Measurements from ENCODE around the gene PKD1. TPM values are rescaled to one million over a fixed set of nuclear protein-coding genes. Genes with fewer than 3 reads are reported as not detected.

PKD1 gene
- total RNA-seq, 5 donors from 2014 or later (not counting 1 experiment from before 2014, with no cell fraction given): 99.4 to 152 (median 137) TPM

- Mint-ChIP-seq H3K9me3 (no peaks in the 10 kb centered on the region), H3K4me1 (peaks cover 0 to 6% (median 6%) of the 10 kb centered on the region in 3 donors), H3K27me3 (no peaks in the 10 kb centered on the region), H3K36me3 (peaks cover 3% of the 10 kb centered on the region), H3K27ac (peak overlapping the region in 1 of 2 donors; percentile 46), H3K4me3 (no peak overlapping the region)
- peak in 2 of 35 experiments; percentile 20 to 27 for DNase-seq
- whole genome bisulfite sequencing (ENCODE audit: insufficient coverage): 97% methylated on average over 19 of the region's 26 CpGs
- ATAC-seq (replicated peaks in 1 of 4): peak in 3 of 4 experiments; percentile 29 to 65 (median 56)
- ChIA-PET POLR2A (no interaction called here), CTCF (no interaction called here)
- Histone ChIP-seq H3K4me1 (ENCODE audit: control insufficient read depth in 1 of 2, extremely low read depth in 1 of 2, insufficient read depth in 2 of 2, low read length in 2 of 2) (peaks cover 0 to 27% of the 10 kb centered on the region in 2 experiments), H3K4me3 (ENCODE audit: control insufficient read depth in 1 of 2, extremely low read depth in 1 of 2, low read length in 1 of 2) (no peak overlapping the region), H3K27ac (ENCODE audit: low read length) (peak overlapping the region; percentile 24), H3K9me3 (no peaks in the 10 kb centered on the region), H3K36me3 (ENCODE audit: control insufficient read depth in 2 of 2, extremely low read depth in 1 of 2, insufficient read depth in 1 of 2, low read length in 1 of 2) (peaks cover 9 to 15% of the 10 kb centered on the region in 2 donors), H3K27me3 (replicated peaks in 1 of 2; ENCODE audit: control insufficient read depth in 2 of 2, extremely low read depth in 1 of 2, insufficient read depth in 2 of 2, low read length in 1 of 2) (no peaks in the 10 kb centered on the region)
Observed at GRCh38 chr16:2163211-2163881, 27.6 kb upstream of the PKD1 start.

GRCh38 chr16:2162676-2163118 is 27.0 kb upstream of the PKD1 start:
- no peak overlapping the region for H3K27ac ChIP-seq (ENCODE audit: low read length)
- H3K9me3 ChIP-seq: no peaks in the 10 kb centered on the region
- Mint-ChIP-seq H3K27ac (no peak overlapping the region), H3K4me3 (no peak overlapping the region), H3K9me3 (no peaks in the 10 kb centered on the region), H3K27me3 (no peaks in the 10 kb centered on the region), H3K4me1 (peaks cover 5 to 10% (median 8%) of the 10 kb centered on the region in 3 donors), H3K36me3 (peaks cover 3% of the 10 kb centered on the region)
- CTCF ChIA-PET: no interaction called here
- no peak overlapping the region for H3K4me3 ChIP-seq (ENCODE audit: control insufficient read depth in 1 of 2, extremely low read depth in 1 of 2, low read length in 1 of 2)
- POLR2A ChIA-PET: no interaction called here
- no peaks in the 10 kb centered on the region for H3K27me3 ChIP-seq (replicated peaks in 1 of 2; ENCODE audit: control insufficient read depth in 2 of 2, extremely low read depth in 1 of 2, insufficient read depth in 2 of 2, low read length in 1 of 2)
- H3K4me1 ChIP-seq (ENCODE audit: control insufficient read depth in 1 of 2, extremely low read depth in 1 of 2, insufficient read depth in 2 of 2, low read length in 2 of 2): peaks cover 0 to 33% of the 10 kb centered on the region in 2 experiments
- 99% methylated on average over 13 of the region's 13 CpGs for WGBS (ENCODE audit: insufficient coverage)
- no peak for ATAC-seq (replicated peaks in 1 of 4)
- peaks cover 7 to 14% of the 10 kb centered on the region in 2 donors for H3K36me3 ChIP-seq (ENCODE audit: control insufficient read depth in 2 of 2, extremely low read depth in 1 of 2, insufficient read depth in 1 of 2, low read length in 1 of 2)
- no peak for DNase-seq

GRCh38 chr16:2161911-2162310 is 26.2 kb upstream of the PKD1 start:
- ChIA-PET CTCF (no interaction called here), POLR2A (no interaction called here)
- H3K27me3 ChIP-seq (replicated peaks in 1 of 2; ENCODE audit: control insufficient read depth in 2 of 2, extremely low read depth in 1 of 2, insufficient read depth in 2 of 2, low read length in 1 of 2): no peaks in the 10 kb centered on the region
- 95% methylated on average over 10 of the region's 10 CpGs for WGBS (ENCODE audit: insufficient coverage)
- H3K4me3 ChIP-seq (ENCODE audit: control insufficient read depth in 1 of 2, extremely low read depth in 1 of 2, low read length in 1 of 2): no peak overlapping the region
- H3K27ac ChIP-seq (ENCODE audit: low read length): no peak overlapping the region
- ATAC-seq (replicated peaks in 1 of 4): no peak
- Mint-ChIP-seq H3K27me3 (no peaks in the 10 kb centered on the region), H3K27ac (no peak overlapping the region), H3K36me3 (peaks cover 3% of the 10 kb centered on the region), H3K4me3 (no peak overlapping the region), H3K4me1 (peaks cover 13 to 18% (median 16%) of the 10 kb centered on the region in 3 donors), H3K9me3 (no peaks in the 10 kb centered on the region)
- peaks cover 4 to 11% of the 10 kb centered on the region in 2 donors for H3K36me3 ChIP-seq (ENCODE audit: control insufficient read depth in 2 of 2, extremely low read depth in 1 of 2, insufficient read depth in 1 of 2, low read length in 1 of 2)
- peaks cover 0 to 41% of the 10 kb centered on the region in 2 experiments for H3K4me1 ChIP-seq (ENCODE audit: control insufficient read depth in 1 of 2, extremely low read depth in 1 of 2, insufficient read depth in 2 of 2, low read length in 2 of 2)
- H3K9me3 ChIP-seq: no peaks in the 10 kb centered on the region
- DNase-seq: no peak

- H3K9me3 Mint-ChIP-seq: no peaks in the 10 kb centered on the region
- no peak overlapping the region for H3K27ac Mint-ChIP-seq
- Histone ChIP-seq H3K4me1 (ENCODE audit: control insufficient read depth in 1 of 2, extremely low read depth in 1 of 2, insufficient read depth in 2 of 2, low read length in 2 of 2) (peaks cover 4 to 50% of the 10 kb centered on the region in 2 experiments), H3K27ac (ENCODE audit: low read length) (no peak overlapping the region), H3K27me3 (replicated peaks in 1 of 2; ENCODE audit: control insufficient read depth in 2 of 2, extremely low read depth in 1 of 2, insufficient read depth in 2 of 2, low read length in 1 of 2) (no peaks in the 10 kb centered on the region), H3K4me3 (ENCODE audit: control insufficient read depth in 1 of 2, extremely low read depth in 1 of 2, low read length in 1 of 2) (no peak overlapping the region), H3K36me3 (ENCODE audit: control insufficient read depth in 2 of 2, extremely low read depth in 1 of 2, insufficient read depth in 1 of 2, low read length in 1 of 2) (peaks cover 4 to 8% of the 10 kb centered on the region in 2 donors), H3K9me3 (no peaks in the 10 kb centered on the region)
- CTCF ChIA-PET: no interaction called here
- ATAC-seq (replicated peaks in 1 of 4) (no peak), DNase-seq (no peak)
- no peak overlapping the region for H3K4me3 Mint-ChIP-seq
- POLR2A ChIA-PET: no interaction called here
- peaks cover 22 to 27% (median 24%) of the 10 kb centered on the region in 3 donors for H3K4me1 Mint-ChIP-seq
- H3K36me3 Mint-ChIP-seq: peaks cover under 1% of the 10 kb centered on the region
- no peaks in the 10 kb centered on the region for H3K27me3 Mint-ChIP-seq
- WGBS (ENCODE audit: insufficient coverage): 95% methylated on average over 11 of the region's 20 CpGs
Observed at GRCh38 chr16:2160915-2161551, 25.3 kb upstream of the PKD1 start.

GRCh38 chr16:2159175-2159838 is 23.6 kb upstream of the PKD1 start:
- ATAC-seq (replicated peaks in 1 of 4) (no peak), DNase-seq (no peak)
- Mint-ChIP-seq H3K4me1 (peaks cover 30 to 39% (median 31%) of the 10 kb centered on the region in 3 donors), H3K4me3 (no peak overlapping the region), H3K9me3 (no peaks in the 10 kb centered on the region), H3K27ac (no peak overlapping the region), H3K36me3 (no peaks in the 10 kb centered on the region), H3K27me3 (no peaks in the 10 kb centered on the region)
- ChIA-PET CTCF (interaction anchor here in 1 of 2 donors (0.6 kb wide), 1 partner anchor 14 kb away, joined by 8 read pairs; no protein-coding TSS in a partner anchor), POLR2A (no interaction called here)
- Histone ChIP-seq H3K4me3 (ENCODE audit: control insufficient read depth in 1 of 2, extremely low read depth in 1 of 2, low read length in 1 of 2) (no peak overlapping the region), H3K36me3 (ENCODE audit: control insufficient read depth in 2 of 2, extremely low read depth in 1 of 2, insufficient read depth in 1 of 2, low read length in 1 of 2) (peaks cover 4% of the 10 kb centered on the region in 2 donors), H3K4me1 (ENCODE audit: control insufficient read depth in 1 of 2, extremely low read depth in 1 of 2, insufficient read depth in 2 of 2, low read length in 2 of 2) (peaks cover 4 to 60% of the 10 kb centered on the region in 2 experiments), H3K27ac (ENCODE audit: low read length) (no peak overlapping the region), H3K27me3 (replicated peaks in 1 of 2; ENCODE audit: control insufficient read depth in 2 of 2, extremely low read depth in 1 of 2, insufficient read depth in 2 of 2, low read length in 1 of 2) (no peaks in the 10 kb centered on the region), H3K9me3 (no peaks in the 10 kb centered on the region)
- WGBS (ENCODE audit: insufficient coverage): 94% methylated on average over 18 of the region's 24 CpGs

- Mint-ChIP-seq H3K27me3 (no peaks in the 10 kb centered on the region), H3K4me1 (peaks cover 40 to 49% (median 41%) of the 10 kb centered on the region in 3 donors), H3K36me3 (peaks cover 2% of the 10 kb centered on the region), H3K4me3 (peak overlapping the region in 1 of 3 donors; percentile 79), H3K9me3 (no peaks in the 10 kb centered on the region), H3K27ac (no peak overlapping the region)
- no peak for DNase-seq
- peaks cover 0 to under 1% of the 10 kb centered on the region in 2 experiments for H3K27me3 ChIP-seq (replicated peaks in 1 of 2; ENCODE audit: control insufficient read depth in 2 of 2, extremely low read depth in 1 of 2, insufficient read depth in 2 of 2, low read length in 1 of 2)
- CTCF ChIA-PET: no interaction called here
- peaks cover 4% of the 10 kb centered on the region in 2 donors for H3K36me3 ChIP-seq (ENCODE audit: control insufficient read depth in 2 of 2, extremely low read depth in 1 of 2, insufficient read depth in 1 of 2, low read length in 1 of 2)
- no peak overlapping the region for H3K27ac ChIP-seq (ENCODE audit: low read length)
- H3K4me3 ChIP-seq (ENCODE audit: control insufficient read depth in 1 of 2, extremely low read depth in 1 of 2, low read length in 1 of 2): no peak overlapping the region
- no peak for ATAC-seq (replicated peaks in 1 of 4)
- H3K4me1 ChIP-seq (ENCODE audit: control insufficient read depth in 1 of 2, extremely low read depth in 1 of 2, insufficient read depth in 2 of 2, low read length in 2 of 2): peaks cover 9 to 70% of the 10 kb centered on the region in 2 experiments
- 93% methylated on average over 14 of the region's 15 CpGs for WGBS (ENCODE audit: insufficient coverage)
- POLR2A ChIA-PET: no interaction called here
- H3K9me3 ChIP-seq: no peaks in the 10 kb centered on the region
Observed at GRCh38 chr16:2158262-2158638, 22.6 kb upstream of the PKD1 start.

Data from T-cell (primary cell).